Measurements from ENCODE around the gene GSE1.

Gene GSE1

GRCh38 chr16:85722128-85722893 is 109.2 kb downstream of the GSE1 start:
- TF ChIP-seq POLR2AphosphoS5 (IDR thresholded peaks at IDR 0.05; ENCODE audit: low read depth) (no peak), CTCF (IDR thresholded peaks at IDR 0.05; ENCODE audit: insufficient read depth, low read length) (no peak), GABPA (IDR thresholded peaks at IDR 0.05; ENCODE audit: low read depth) (no peak), REST (IDR thresholded peaks at IDR 0.05; ENCODE audit: insufficient replicate concordance, low read depth) (no peak), SPI1 (IDR thresholded peaks at IDR 0.05; ENCODE audit: borderline replicate concordance, low read depth) (no peak)
- H3K27me3 ChIP-seq (ENCODE audit: insufficient read depth, poor library complexity, severe bottlenecking), result no peaks in the 10 kb centered on the region
- H3K27ac ChIP-seq (replicated peaks), result no peak overlapping the region
- H3K4me3 ChIP-seq (replicated peaks; ENCODE audit: insufficient read depth, low read length), result no peak overlapping the region
- DNase-seq (ENCODE audit: low read depth in 1 of 2, low spot score in 1 of 2), result no peak

- H3K4me3 ChIP-seq (replicated peaks; ENCODE audit: insufficient read depth, low read length), result no peak overlapping the region
- H3K27ac ChIP-seq (replicated peaks), result no peak overlapping the region
- no peak for DNase-seq (ENCODE audit: low read depth in 1 of 2, low spot score in 1 of 2)
- no peak for TF ChIP-seq REST (IDR thresholded peaks at IDR 0.05; ENCODE audit: insufficient replicate concordance, low read depth)
- no peak for TF ChIP-seq CTCF (IDR thresholded peaks at IDR 0.05; ENCODE audit: insufficient read depth, low read length)
- no peak for TF ChIP-seq SPI1 (IDR thresholded peaks at IDR 0.05; ENCODE audit: borderline replicate concordance, low read depth)
- no peak for TF ChIP-seq POLR2AphosphoS5 (IDR thresholded peaks at IDR 0.05; ENCODE audit: low read depth)
- no peak for TF ChIP-seq GABPA (IDR thresholded peaks at IDR 0.05; ENCODE audit: low read depth)
- no peaks in the 10 kb centered on the region for H3K27me3 ChIP-seq (ENCODE audit: insufficient read depth, poor library complexity, severe bottlenecking)
Observed at GRCh38 chr16:85724126-85724879, 111.2 kb downstream of the GSE1 start.

GRCh38 chr16:85724936-85725335 is 111.8 kb downstream of the GSE1 start:
- Histone ChIP-seq H3K27me3 (ENCODE audit: insufficient read depth, poor library complexity, severe bottlenecking) (no peaks in the 10 kb centered on the region), H3K27ac (replicated peaks) (no peak overlapping the region), H3K4me3 (replicated peaks; ENCODE audit: insufficient read depth, low read length) (no peak overlapping the region)
- no peak for DNase-seq (ENCODE audit: low read depth in 1 of 2, low spot score in 1 of 2)
- no peak for TF ChIP-seq CTCF (IDR thresholded peaks at IDR 0.05; ENCODE audit: insufficient read depth, low read length)
- no peak for TF ChIP-seq REST (IDR thresholded peaks at IDR 0.05; ENCODE audit: insufficient replicate concordance, low read depth)
- no peak for TF ChIP-seq GABPA (IDR thresholded peaks at IDR 0.05; ENCODE audit: low read depth)
- no peak for TF ChIP-seq POLR2AphosphoS5 (IDR thresholded peaks at IDR 0.05; ENCODE audit: low read depth)
- TF ChIP-seq SPI1 (IDR thresholded peaks at IDR 0.05; ENCODE audit: borderline replicate concordance, low read depth), result no peak

All from HL-60 (cell line).